K562 (cell line): ENCODE data around the gene THOP1. TPM values are rescaled to one million over a fixed set of nuclear protein-coding genes. Genes with fewer than 3 reads are reported as not detected.
A peak's percentile ranks its signal among the peaks of the same experiment; 100 is the strongest.

Experiments
- ATF1 ChIP-seq, 2 experiments: fragments of 450-650 bp in 1 of 2; IDR thresholded peaks; 2 replicates each; pipeline ENCODE4 v1.6.1; 2016; ENCODE audit warnings: missing compliant biosample characterization in 1 of 2, missing genetic modification characterization in 1 of 2
- CEBPB ChIP-seq: fragments of 450-650 bp; IDR thresholded peaks from 2 replicates; pipeline ENCODE4 v1.6.1; 2016; ENCODE audit warnings: missing genetic modification characterization, missing compliant biosample characterization
- DDX20 ChIP-seq: fragments of 450-650 bp; IDR thresholded peaks from 2 replicates; pipeline ENCODE4 v1.6.1; 2016; ENCODE audit warnings: missing genetic modification characterization, low read depth, mild to moderate bottlenecking, missing compliant biosample characterization, moderate library complexity
- GABPB2 ChIP-seq: fragments of 250-450 bp; sonication (Bioruptor Pico); conservative IDR thresholded peaks from 2 replicates; pipeline ENCODE4 v1.5.1; 2021; ENCODE audit warnings: mild to moderate bottlenecking
- GATAD2B ChIP-seq: fragments of 450-650 bp; IDR thresholded peaks from 2 replicates; pipeline ENCODE4 v1.6.1; 2017; ENCODE audit warnings: mild to moderate bottlenecking, borderline replicate concordance
- HDAC6 ChIP-seq: IDR thresholded peaks from 2 replicates; pipeline ENCODE4 v1.6.1; 2012; ENCODE audit warnings: low read depth, mild to moderate bottlenecking, control low read depth, inconsistent platforms, low read length, moderate library complexity
- HDAC8 ChIP-seq: fragments of 450-650 bp; IDR thresholded peaks from 2 replicates; pipeline ENCODE4 v1.6.1; 2016; ENCODE audit warnings: mild to moderate bottlenecking, missing genetic modification characterization, moderate library complexity, missing compliant biosample characterization
- MAFG ChIP-seq: fragments of 450-650 bp; conservative IDR thresholded peaks from 2 replicates; pipeline ENCODE4 v1.6.1; 2016; ENCODE audit warnings: missing genetic modification characterization, missing compliant biosample characterization
- MECOM ChIP-seq: fragments of 250-450 bp; sonication (Bioruptor Pico); IDR thresholded peaks from 2 replicates; pipeline ENCODE4 v1.8.0; 2022; ENCODE audit warnings: inconsistent platforms
- MTA1 ChIP-seq: fragments of 450-650 bp; IDR thresholded peaks from 2 replicates; pipeline ENCODE4 v1.6.1; 2017; ENCODE audit warnings: borderline replicate concordance
- POLR2AphosphoS2 ChIP-seq: IDR thresholded peaks from 2 replicates; pipeline ENCODE4 v1.6.1; 2012; ENCODE audit warnings: low read length, improper control_type of control experiment
- POLR2B ChIP-seq: fragments of 450-650 bp; IDR thresholded peaks from 2 replicates; pipeline ENCODE4 v1.6.1; 2018; ENCODE audit warnings: low read depth; ENCODE audit not compliant: partially characterized antibody
- PTTG1 ChIP-seq: fragments of 450-650 bp; IDR thresholded peaks from 2 replicates; pipeline ENCODE4 v1.6.1; 2016; ENCODE audit warnings: low read depth, mild to moderate bottlenecking, missing genetic modification characterization, missing compliant biosample characterization
- RAD51 ChIP-seq: fragments of 450-650 bp; IDR thresholded peaks from 2 replicates; pipeline ENCODE4 v1.7.1; 2016; ENCODE audit warnings: low read depth, mild to moderate bottlenecking, borderline replicate concordance
- RBM34 ChIP-seq: fragments of 200-400 bp; formaldehyde crosslinking; IDR thresholded peaks from 2 replicates; pipeline ENCODE4 v1.6.1; 2018; ENCODE audit warnings: low read length, borderline replicate concordance; ENCODE audit not compliant: insufficient read depth
- SAFB2 ChIP-seq: fragments of 200-400 bp; formaldehyde crosslinking; IDR thresholded peaks from 2 replicates; pipeline ENCODE4 v1.6.1; 2018; ENCODE audit warnings: borderline replicate concordance, low read length, low read depth, moderate library complexity; ENCODE audit not compliant: severe bottlenecking
- SMARCA4 ChIP-seq: fragments of 450-650 bp; IDR thresholded peaks from 2 replicates; pipeline ENCODE4 v1.6.1; 2016
- TBP ChIP-seq: optimal IDR thresholded peaks from 2 replicates; pipeline ENCODE3; 2011; ENCODE audit warnings: low read depth, low read length, improper control_type of control experiment
- TCF3 ChIP-seq: sonication (generic); formaldehyde crosslinking; IDR thresholded peaks from 2 replicates; pipeline ENCODE4 v1.4.0; 2020; ENCODE audit warnings: mild to moderate bottlenecking, missing genetic modification reagents
- TRIM24 ChIP-seq, 2 experiments: fragments of 450-650 bp; IDR thresholded peaks; 2 replicates each; pipeline ENCODE4 v1.6.1; 2016
- ZFP1 ChIP-seq: fragments of 450-650 bp; formaldehyde crosslinking; IDR thresholded peaks from 2 replicates; pipeline ENCODE4 v1.4.0; 2020; ENCODE audit warnings: mild to moderate bottlenecking, mixed read lengths
- ZKSCAN1 ChIP-seq: fragments of 150-350 bp; IDR thresholded peaks from 2 replicates; pipeline ENCODE4 v1.6.1; 2016; ENCODE audit warnings: low read depth, low read length
- ZNF165 ChIP-seq: fragments of 250-450 bp; sonication (Bioruptor Pico); IDR thresholded peaks from 2 replicates; pipeline ENCODE4 v1.4.0; 2020; ENCODE audit warnings: borderline replicate concordance
- ZNF24 ChIP-seq: fragments of 450-650 bp; IDR thresholded peaks from 2 replicates; pipeline ENCODE4 v1.6.1; 2016
- ZNF316 ChIP-seq: fragments of 450-650 bp; IDR thresholded peaks from 2 replicates; pipeline ENCODE4 v1.6.1; 2016
- ZNF584 ChIP-seq: fragments of 200-800 bp; sonication (Bioruptor generic); IDR thresholded peaks from 2 replicates; pipeline ENCODE4 v1.6.1; 2016; ENCODE audit warnings: low read depth, mild to moderate bottlenecking, missing genetic modification characterization, missing compliant biosample characterization
- ZNF589 ChIP-seq: fragments of 200-800 bp; sonication (Bioruptor generic); IDR thresholded peaks from 2 replicates; pipeline ENCODE4 v1.6.1; 2016; ENCODE audit warnings: low read depth, missing genetic modification characterization, missing compliant biosample characterization
- ZNF778 ChIP-seq: fragments of 450-650 bp; formaldehyde crosslinking; IDR thresholded peaks from 2 replicates; pipeline ENCODE4 v1.4.0; 2020; ENCODE audit warnings: mild to moderate bottlenecking, moderate library complexity
- ZNF780A ChIP-seq: fragments of 250-450 bp; sonication (Bioruptor Pico); IDR thresholded peaks from 2 replicates; pipeline ENCODE4 v1.5.0; 2021; ENCODE audit warnings: mild to moderate bottlenecking
- ZNF830 ChIP-seq: fragments of 250-450 bp; sonication (Bioruptor Pico); IDR thresholded peaks from 2 replicates; pipeline ENCODE4 v1.5.0; 2021; ENCODE audit warnings: mild to moderate bottlenecking
- ZZZ3 ChIP-seq: fragments of 450-650 bp; IDR thresholded peaks from 2 replicates; pipeline ENCODE4 v1.6.1; 2016; ENCODE audit warnings: antibody characterized with exemption, mild to moderate bottlenecking, moderate library complexity
- polyA plus RNA-seq, 8 experiments: library from polyadenylated mRNA; depleted of rRNA in 4 of 8; stranded (reverse) in 5 of 8; unstranded in 3 of 8; fragments of >200 nt; fragmentation: Nextera tagmentation in 2 of 8; fragmentation: Illumina TruSeq in 1 of 8; extraction: Ambion mirVana in 2 of 8; extraction: Trizol in 1 of 8; gene quantifications; 2 replicates each; pipeline versions ENCODE4 v1.2.1 to v1.2.3, GENCODE V29; 2011 to 2014; ENCODE audit warnings: inconsistent platforms in 1 of 8, missing spikeins in 1 of 8
- total RNA-seq, 7 experiments: library from RNA; depleted of rRNA in 6 of 7; stranded (reverse); fragments of >200 nt in 6 of 7; fragmentation: Illumina TruSeq in 2 of 7; extraction: Trizol in 2 of 7; gene quantifications; 2 replicates each; pipeline versions ENCODE4 v1.2.1 to v1.2.3, GENCODE V29; 2011 to 2021; ENCODE audit warnings: low replicate concordance in 1 of 7
- TF ChIP-seq, protein P1 (sequence below): sonication (generic); IDR thresholded peaks from 2 replicates; pipeline ENCODE4 v1.6.1; 2016
- TF ChIP-seq, protein P2 (sequence below): fragments of 450-650 bp; formaldehyde crosslinking; IDR thresholded peaks from 2 replicates; pipeline ENCODE4 v1.4.0; 2022; ENCODE audit warnings: mild to moderate bottlenecking, moderate library complexity

THOP1 gene
- total and polyA plus RNA-seq, 9 of the 15 experiments (the other 6 are each of a cell fraction or from before 2014, with no cell fraction given): 1.3 to 255 (median 96.1) TPM

DNA sequence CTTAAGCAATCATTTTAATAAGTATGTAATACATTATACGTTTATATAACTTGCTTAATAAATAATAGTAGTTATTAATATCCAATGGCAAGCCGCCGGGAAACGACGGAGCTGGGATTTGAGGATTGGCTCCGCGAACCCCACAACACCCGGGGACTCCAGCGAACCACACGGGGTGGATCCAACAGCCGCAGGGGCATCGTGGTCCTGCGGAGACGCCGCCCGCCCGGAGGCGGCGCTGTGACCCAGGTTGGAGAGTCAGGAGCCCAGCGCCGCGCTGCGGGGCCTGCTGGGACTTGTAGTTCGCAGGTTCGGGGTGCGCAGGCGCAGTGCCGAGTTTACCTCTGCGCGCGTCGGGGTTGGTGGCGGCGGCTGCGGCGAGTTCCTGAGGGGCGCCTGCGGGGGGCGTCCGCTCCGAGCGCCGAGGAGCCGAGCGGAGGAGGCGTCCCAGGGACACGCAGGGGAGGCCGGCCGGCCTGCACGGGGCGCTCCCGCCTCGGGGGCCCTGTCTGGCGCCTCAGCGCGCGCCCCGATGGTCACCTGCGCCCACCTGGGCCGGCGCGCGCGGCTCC is 34.3 kb downstream of the THOP1 start, which contains the start of gene ZNF554 (continued):
- TF ChIP-seq DDX20 (tag) (no peak), ZNF780A (no peak), SMARCA4 (no peak), POLR2AphosphoS2 (no peak), RBM34 (no peak), POLR2B (no peak), MTA1 (0 out of 2 replicates have a peak, but pooled peaks have one; percentile 39), ZFP1 (no peak), RAD51 (no peak), ZNF589 (no peak), HDAC6 (no peak), ZZZ3 (no peak), ZNF165 (CRISPR knock-in tag) (no peak), ZNF584 (CRISPR knock-in tag) (no peak), PTTG1 (tag) (no peak), TBP (peak; percentile 60), ZNF778 (CRISPR knock-in tag) (no peak), MAFG (tag) (no peak), SAFB2 (no peak), GATAD2B (no peak; the same call in none of the 2 replicates), TCF3 (peak; percentile 39; the same call in 1 of the 2 replicates), ZNF24 (0 out of 2 replicates have a peak, but pooled peaks have one; percentile 8), TRIM24 (IDR thresholded peaks at IDR 0.05) (peak in 1 of 2 experiments; percentile 36; a peak in 1 of 4 replicates), ATF1 (CRISPR knock-in tag; IDR thresholded peaks at IDR 0.05) (peak; percentile 53), ATF1 (tag; IDR thresholded peaks at IDR 0.05) (peak; percentile 85), ZNF316 (no peak), MECOM (CRISPR knock-in tag) (no peak), CEBPB (tag) (0 out of 2 replicates have a peak, but pooled peaks have one; percentile 9), HDAC8 (tag) (no peak), ZNF830 (CRISPR knock-in tag) (no peak), ZKSCAN1 (0 out of 2 replicates have a peak, but pooled peaks have one; percentile 15), GABPB2 (no peak)
- TF ChIP-seq, protein P1, sequence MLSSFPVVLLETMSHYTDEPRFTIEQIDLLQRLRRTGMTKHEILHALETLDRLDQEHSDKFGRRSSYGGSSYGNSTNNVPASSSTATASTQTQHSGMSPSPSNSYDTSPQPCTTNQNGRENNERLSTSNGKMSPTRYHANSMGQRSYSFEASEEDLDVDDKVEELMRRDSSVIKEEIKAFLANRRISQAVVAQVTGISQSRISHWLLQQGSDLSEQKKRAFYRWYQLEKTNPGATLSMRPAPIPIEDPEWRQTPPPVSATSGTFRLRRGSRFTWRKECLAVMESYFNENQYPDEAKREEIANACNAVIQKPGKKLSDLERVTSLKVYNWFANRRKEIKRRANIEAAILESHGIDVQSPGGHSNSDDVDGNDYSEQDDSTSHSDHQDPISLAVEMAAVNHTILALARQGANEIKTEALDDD: no peak
- TF ChIP-seq, protein P2, sequence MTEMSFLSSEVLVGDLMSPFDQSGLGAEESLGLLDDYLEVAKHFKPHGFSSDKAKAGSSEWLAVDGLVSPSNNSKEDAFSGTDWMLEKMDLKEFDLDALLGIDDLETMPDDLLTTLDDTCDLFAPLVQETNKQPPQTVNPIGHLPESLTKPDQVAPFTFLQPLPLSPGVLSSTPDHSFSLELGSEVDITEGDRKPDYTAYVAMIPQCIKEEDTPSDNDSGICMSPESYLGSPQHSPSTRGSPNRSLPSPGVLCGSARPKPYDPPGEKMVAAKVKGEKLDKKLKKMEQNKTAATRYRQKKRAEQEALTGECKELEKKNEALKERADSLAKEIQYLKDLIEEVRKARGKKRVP: 0 out of 2 replicates have a peak, but pooled peaks have one; percentile 15
